Stomach smooth muscle (tissue), 2 donors: ENCODE results near the gene HPCAL1.

Source experiments
- H3K27ac ChIP-seq: one replicate; pipeline ENCODE4 v1.7.0; 2013; ENCODE audit warnings: mild to moderate bottlenecking, low read length, inconsistent platforms
- H3K27me3 ChIP-seq, 2 donors: one replicate each; pipeline ENCODE4 v1.7.0; 2013; ENCODE audit warnings: low read length in 2 of 2; ENCODE audit not compliant: insufficient read depth in 2 of 2, control insufficient read depth in 1 of 2
- H3K36me3 ChIP-seq, 2 donors: one replicate each; pipeline ENCODE4 v1.7.0; 2013; ENCODE audit warnings: low read length in 2 of 2; ENCODE audit not compliant: control insufficient read depth in 2 of 2, insufficient read depth in 2 of 2
- H3K4me1 ChIP-seq: one replicate; pipeline ENCODE4 v1.7.0; 2013; ENCODE audit warnings: low read length; ENCODE audit not compliant: control insufficient read depth, insufficient read depth
- H3K4me3 ChIP-seq, 2 donors: one replicate each; pipeline ENCODE4 v1.7.0; 2013; ENCODE audit warnings: low read length in 2 of 2
- H3K9ac ChIP-seq, 2 donors: one replicate each; pipeline ENCODE4 v1.7.0; 2013; ENCODE audit warnings: low read length in 2 of 2, mild to moderate bottlenecking in 1 of 2
- H3K9me3 ChIP-seq, 2 donors: one replicate each; pipeline ENCODE4 v1.7.0; 2013; ENCODE audit warnings: low read length in 2 of 2; ENCODE audit not compliant: control insufficient read depth in 2 of 2
- donor health status: healthy.
- donor health status: Pancreatic carcinoma.

The HPCAL1 gene

GRCh38 chr2:10404324-10405143 lies 101.8 kb downstream of the HPCAL1 start:
- Histone ChIP-seq H3K36me3 (peaks cover 0 to 2% of the 10 kb centered on the region in 2 donors), H3K4me3 (peak overlapping the region; percentile 33 to 63), H3K9me3 (no peaks in the 10 kb centered on the region), H3K27me3 (no peaks in the 10 kb centered on the region), H3K4me1 (peaks cover 58% of the 10 kb centered on the region), H3K27ac (peak overlapping the region; percentile 95), H3K9ac (peak overlapping the region; percentile 61 to 73)

GRCh38 chr2:10405448-10405847 lies 102.7 kb downstream of the HPCAL1 start:
- Histone ChIP-seq H3K9ac (peak overlapping the region; percentile 61 to 68), H3K36me3 (no peaks in the 10 kb centered on the region), H3K27ac (peak overlapping the region; percentile 95), H3K4me3 (peak overlapping the region; percentile 33 to 63), H3K4me1 (peaks cover 56% of the 10 kb centered on the region), H3K9me3 (no peaks in the 10 kb centered on the region), H3K27me3 (no peaks in the 10 kb centered on the region)

- H3K27ac ChIP-seq = peak overlapping the region; percentile 95
Observed at GRCh38 chr2:10406016-10406415, 103.3 kb downstream of the HPCAL1 start.

DNA sequence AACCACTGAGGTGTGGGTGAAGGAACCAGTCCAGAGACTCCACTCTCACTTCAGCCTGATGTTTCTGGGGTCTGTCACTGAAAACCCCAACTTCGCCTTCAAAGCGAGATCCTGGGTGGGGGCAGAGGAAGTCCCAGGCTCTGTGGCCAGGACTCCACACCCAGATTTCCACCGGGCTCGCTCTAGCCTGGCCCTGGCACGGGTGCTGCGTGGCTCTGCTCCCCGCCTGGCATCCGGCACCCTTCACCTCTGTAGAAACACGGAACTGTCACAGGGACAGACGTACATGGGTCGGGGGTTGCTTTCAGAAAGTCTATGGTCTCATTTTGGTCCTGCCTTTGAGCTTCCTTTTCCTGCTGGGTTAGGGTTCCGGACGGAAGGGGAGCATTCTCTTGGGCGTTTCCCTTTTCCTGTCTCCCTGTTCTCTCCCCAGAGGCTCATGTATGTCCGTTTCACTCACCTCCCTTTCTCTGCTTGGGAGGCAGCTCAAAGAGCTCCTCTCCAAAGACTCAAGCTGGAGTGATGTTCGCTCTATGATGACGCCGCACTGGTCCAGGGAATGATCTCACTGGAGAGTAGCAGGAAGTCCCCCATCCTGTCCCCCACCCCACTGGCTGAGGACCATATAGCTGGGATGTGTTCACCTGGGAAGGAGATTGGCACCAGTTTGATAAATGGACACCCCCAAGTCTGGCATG lies 103.9 kb downstream of the HPCAL1 start:
- no peaks in the 10 kb centered on the region for H3K27me3 ChIP-seq
- H3K9ac ChIP-seq = no peak overlapping the region
- H3K4me3 ChIP-seq = no peak overlapping the region
- peak overlapping the region; percentile 95 for H3K27ac ChIP-seq
- no peaks in the 10 kb centered on the region for H3K9me3 ChIP-seq
- peaks cover 51% of the 10 kb centered on the region for H3K4me1 ChIP-seq
- no peaks in the 10 kb centered on the region for H3K36me3 ChIP-seq

More at GRCh38 chr2:10406016-10406415, 103.3 kb downstream of the HPCAL1 start:
- no peaks in the 10 kb centered on the region for H3K27me3 ChIP-seq
- H3K9ac ChIP-seq = peak overlapping the region in 1 of 2 donors; percentile 47
- no peaks in the 10 kb centered on the region for H3K9me3 ChIP-seq
- H3K36me3 ChIP-seq = no peaks in the 10 kb centered on the region
- H3K4me1 ChIP-seq = peaks cover 54% of the 10 kb centered on the region
- H3K4me3 ChIP-seq = no peak overlapping the region

DNA sequence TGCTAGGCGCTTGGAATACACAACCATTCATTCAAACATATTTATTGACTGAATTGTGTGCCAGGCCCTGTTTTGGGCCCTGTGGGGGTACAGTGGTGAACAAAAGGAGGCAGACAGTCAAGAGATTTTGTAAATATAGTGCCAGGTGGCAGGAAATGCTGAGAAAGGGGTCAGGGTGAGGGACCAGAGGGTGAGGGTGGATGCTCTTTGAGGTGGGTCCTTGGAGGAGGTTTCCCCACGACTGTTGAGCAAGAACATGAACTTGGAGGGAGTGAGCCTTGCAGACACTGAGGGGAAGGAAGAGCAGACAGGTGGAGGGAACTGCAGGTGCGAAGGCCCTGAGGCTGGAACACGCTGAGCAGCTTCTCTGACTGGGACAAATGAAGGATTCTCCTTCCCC lies 104.7 kb downstream of the HPCAL1 start:
- Histone ChIP-seq H3K27me3 (no peaks in the 10 kb centered on the region), H3K4me3 (no peak overlapping the region), H3K4me1 (peaks cover 49% of the 10 kb centered on the region), H3K9me3 (peaks cover 0 to 3% of the 10 kb centered on the region in 2 donors), H3K27ac (no peak overlapping the region), H3K9ac (no peak overlapping the region), H3K36me3 (no peaks in the 10 kb centered on the region)

GRCh38 chr2:10407841-10408648 lies 105.3 kb downstream of the HPCAL1 start:
- no peak overlapping the region for H3K9ac ChIP-seq
- peaks cover 0 to 4% of the 10 kb centered on the region in 2 donors for H3K9me3 ChIP-seq
- H3K27me3 ChIP-seq = no peaks in the 10 kb centered on the region
- no peak overlapping the region for H3K27ac ChIP-seq
- H3K4me1 ChIP-seq = peaks cover 49% of the 10 kb centered on the region
- peak overlapping the region in 1 of 2 donors; percentile 8 for H3K4me3 ChIP-seq
- H3K36me3 ChIP-seq = no peaks in the 10 kb centered on the region

GRCh38 chr2:10408649-10409579 lies 106.2 kb downstream of the HPCAL1 start:
- peaks cover 50% of the 10 kb centered on the region for H3K4me1 ChIP-seq
- H3K27me3 ChIP-seq = no peaks in the 10 kb centered on the region
- H3K4me3 ChIP-seq = peak overlapping the region in 1 of 2 donors; percentile 22
- no peaks in the 10 kb centered on the region for H3K36me3 ChIP-seq
- peaks cover 0 to 4% of the 10 kb centered on the region in 2 donors for H3K9me3 ChIP-seq
- H3K9ac ChIP-seq = no peak overlapping the region
- no peak overlapping the region for H3K27ac ChIP-seq

- Histone ChIP-seq H3K4me1 (peaks cover 41% of the 10 kb centered on the region), H3K27ac (no peak overlapping the region), H3K9me3 (peaks cover 0 to 4% of the 10 kb centered on the region in 2 donors)
Observed at GRCh38 chr2:10410001-10410822, 107.5 kb downstream of the HPCAL1 start.

GRCh38 chr2:10410823-10411437 lies 108.2 kb downstream of the HPCAL1 start:
- peaks cover 0 to 4% of the 10 kb centered on the region in 2 donors for H3K9me3 ChIP-seq
- H3K4me1 ChIP-seq = peaks cover 34% of the 10 kb centered on the region
- H3K27me3 ChIP-seq = no peaks in the 10 kb centered on the region
- H3K36me3 ChIP-seq = no peaks in the 10 kb centered on the region
- no peak overlapping the region for H3K4me3 ChIP-seq
- H3K27ac ChIP-seq = no peak overlapping the region
- H3K9ac ChIP-seq = no peak overlapping the region

More at GRCh38 chr2:10410001-10410822, 107.5 kb downstream of the HPCAL1 start:
- H3K9ac ChIP-seq = no peak overlapping the region
- H3K27me3 ChIP-seq = no peaks in the 10 kb centered on the region
- no peak overlapping the region for H3K4me3 ChIP-seq
- no peaks in the 10 kb centered on the region for H3K36me3 ChIP-seq
